Left kidney (tissue), 2 donors: ENCODE data around the gene TCOF1. TPM values are rescaled to one million over a fixed set of nuclear protein-coding genes. Genes with fewer than 3 reads are reported as not detected.

Source experiments
- DNase-seq: peaks from one replicate; pipeline ENCODE4 v3.0.0-alpha.2; 2013
- polyA plus RNA-seq: library from polyadenylated mRNA; unstranded; fragments of 120-200 nt; gene quantifications from one replicate; pipeline ENCODE4 v1.2.1, GENCODE V29; 2013; ENCODE audit not compliant: insufficient read length

TCOF1 gene
- polyA plus RNA-seq, 1 donor: 33.9 TPM

DNA sequence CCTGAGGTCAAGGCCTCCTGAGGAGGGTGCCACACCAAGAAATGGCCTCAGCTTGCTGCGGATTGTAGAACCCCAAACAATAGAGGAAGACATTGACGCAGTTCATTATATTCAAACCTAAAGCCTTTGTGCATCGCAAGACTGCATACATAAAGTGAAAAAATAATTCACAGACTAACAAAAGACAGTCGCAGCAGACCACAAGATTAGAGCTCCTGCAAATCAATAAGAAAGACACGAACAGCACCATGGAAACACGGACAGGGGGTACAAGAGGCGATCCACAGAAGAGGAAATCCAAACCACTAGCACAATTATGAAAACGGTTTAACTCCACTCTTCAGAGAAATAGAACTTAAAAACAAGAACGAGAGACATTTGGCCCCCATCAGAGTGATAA lies 10.0 kb upstream of the TCOF1 start:
- no peak for DNase-seq

- no peak for DNase-seq
These were observed 7.7 kb upstream of the TCOF1 start for GRCh38 chr5:150349681-150350275.

DNA sequence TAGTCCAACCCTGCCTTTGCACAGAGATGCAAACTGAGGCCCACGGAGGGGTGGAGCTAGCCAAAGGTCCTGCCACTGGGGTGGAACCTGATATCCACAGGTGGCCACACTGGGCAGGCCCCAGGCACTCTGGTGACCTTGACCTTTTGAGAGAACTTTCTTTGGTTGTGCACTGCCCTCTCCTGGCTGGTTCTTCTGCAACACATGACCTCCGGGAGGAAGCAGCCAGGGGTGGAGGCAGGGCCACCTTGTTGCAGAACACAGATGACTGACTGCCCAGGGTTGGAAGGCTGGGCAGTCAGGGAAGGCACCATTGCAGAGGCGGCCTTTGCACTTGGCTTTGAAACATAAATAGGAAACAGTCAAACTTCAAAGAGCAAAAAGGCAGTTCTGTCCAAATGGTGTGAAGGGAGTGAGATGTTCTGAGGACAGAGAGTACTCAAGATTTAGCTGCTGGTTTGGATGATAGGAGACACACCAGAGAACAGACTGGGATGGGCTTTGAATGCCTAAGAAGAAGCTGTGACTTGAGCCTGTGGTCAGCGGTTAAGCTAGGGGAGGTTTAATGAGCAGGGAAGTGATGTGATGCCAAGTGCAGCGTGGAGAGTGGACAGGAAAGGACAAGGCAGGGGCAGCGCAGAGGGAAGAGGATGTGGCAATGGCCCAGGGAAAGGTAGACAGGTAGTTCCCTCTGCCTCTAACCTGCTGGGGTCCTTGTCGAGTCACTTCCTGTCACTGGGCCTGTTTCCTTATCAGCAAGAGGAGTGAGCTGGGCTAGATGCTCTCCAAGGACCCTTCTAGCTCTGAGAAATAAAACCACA lies 6.8 kb upstream of the TCOF1 start:
- peak; percentile 72 for DNase-seq

DNA sequence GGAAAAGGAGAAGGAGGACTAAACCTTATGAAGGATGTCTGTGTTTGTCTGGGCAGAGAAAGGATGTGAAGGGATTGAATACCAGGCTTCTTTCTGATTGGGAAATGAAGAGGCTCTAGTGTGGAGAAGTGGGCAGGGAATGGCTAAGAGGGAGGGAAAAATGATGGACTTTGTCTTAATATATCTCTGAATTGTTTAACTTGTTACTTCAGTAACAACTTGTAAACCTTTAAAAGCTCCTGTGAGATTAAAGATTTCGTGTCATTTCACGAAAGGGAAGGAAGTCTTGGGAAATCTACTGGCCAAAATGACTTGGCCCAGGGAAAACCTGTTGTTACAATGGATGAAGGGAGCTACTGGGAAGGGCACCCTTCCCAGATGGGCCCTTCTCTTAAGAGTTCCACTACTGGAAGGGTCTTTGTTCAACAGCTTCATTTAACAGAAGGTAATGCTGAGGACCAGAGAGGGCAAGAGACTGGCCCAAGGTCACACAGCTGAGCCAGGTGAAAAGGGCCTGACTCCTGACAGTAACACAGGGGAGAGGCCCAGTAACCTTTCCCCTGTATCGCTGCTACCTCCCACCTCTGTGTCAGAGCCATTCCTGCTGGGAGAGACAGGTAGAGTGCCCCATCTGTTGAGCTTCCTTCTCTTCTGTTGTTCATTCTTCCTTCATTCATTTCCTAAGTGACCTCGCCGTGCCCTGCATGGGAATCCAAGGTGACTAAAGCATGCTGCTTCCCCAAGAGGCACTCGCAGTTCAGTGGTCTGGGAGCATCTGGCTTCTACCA lies 5.1 kb upstream of the TCOF1 start:
- DNase-seq: no peak

GRCh38 chr5:150353032-150353675 lies 4.3 kb upstream of the TCOF1 start:
- DNase-seq: no peak

GRCh38 chr5:150355791-150356190 lies 1.7 kb upstream of the TCOF1 start:
- DNase-seq: no peak

- DNase-seq: no peak
These were observed 762 bp upstream of the TCOF1 start for GRCh38 chr5:150356575-150357294.

GRCh38 chr5:150358261-150359095 lies 981 bp downstream of the TCOF1 start:
- DNase-seq: no peak

GRCh38 chr5:150361301-150361700 lies 3.8 kb downstream of the TCOF1 start:
- DNase-seq: no peak

DNA sequence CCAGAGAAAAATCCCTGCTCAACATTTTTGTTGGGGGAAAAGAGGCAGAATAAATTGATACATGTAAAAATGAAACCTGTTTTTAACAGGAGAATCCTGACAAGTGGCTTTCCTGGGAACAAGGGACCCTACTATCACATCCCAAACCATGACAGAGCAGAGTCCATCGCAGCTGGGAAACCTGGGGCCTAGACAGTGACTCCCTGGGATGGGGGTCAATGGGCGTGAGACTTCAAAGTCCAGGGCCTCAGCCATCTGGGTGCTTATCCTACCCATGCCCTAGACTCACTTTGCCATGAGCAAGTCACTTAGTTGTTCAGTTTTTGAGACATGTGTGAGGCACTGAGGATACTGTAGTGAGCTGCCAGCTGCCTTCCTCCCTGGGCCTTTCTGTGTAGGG lies 5.7 kb downstream of the TCOF1 start:
- DNase-seq: no peak

DNA sequence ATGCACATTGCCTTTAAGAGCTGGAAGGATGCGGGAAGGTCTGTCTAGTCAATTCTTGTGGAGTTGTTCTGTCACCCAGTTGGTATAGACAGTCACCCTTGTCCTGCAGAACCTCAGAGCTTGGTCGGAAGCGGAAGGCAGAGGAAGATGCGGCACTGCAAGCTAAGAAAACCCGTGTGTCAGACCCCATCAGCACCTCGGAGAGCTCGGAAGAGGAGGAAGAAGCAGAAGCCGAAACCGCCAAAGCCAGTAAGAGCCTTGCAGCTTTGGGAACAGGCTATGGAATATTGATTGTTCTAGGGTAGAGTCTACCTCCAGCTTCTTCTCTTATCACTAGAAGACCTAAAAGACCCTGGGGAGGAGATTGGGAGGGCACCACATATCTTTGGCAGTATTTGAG lies 6.5 kb downstream of the TCOF1 start:
- DNase-seq: no peak

DNA sequence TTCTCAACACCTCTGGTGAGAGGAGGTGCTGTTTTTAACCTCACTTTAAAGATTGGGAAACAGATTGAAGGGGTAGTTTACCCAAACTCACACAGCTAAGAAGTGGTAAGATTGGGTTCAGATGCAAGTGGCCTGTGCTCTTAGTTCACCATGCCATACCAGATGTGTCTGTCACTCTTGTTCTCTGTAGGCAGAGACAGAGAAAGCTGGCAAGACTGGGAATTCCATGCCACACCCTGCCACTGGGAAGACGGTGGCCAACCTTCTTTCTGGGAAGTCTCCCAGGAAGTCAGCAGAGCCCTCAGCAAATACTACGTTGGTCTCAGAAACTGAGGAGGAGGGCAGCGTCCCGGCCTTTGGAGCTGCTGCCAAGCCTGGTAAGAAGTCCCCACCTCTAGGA lies 11.0 kb downstream of the TCOF1 start:
- no peak for DNase-seq

- DNase-seq: no peak
These were observed 15.1 kb downstream of the TCOF1 start for GRCh38 chr5:150372639-150373038.

GRCh38 chr5:150374651-150375050 lies 17.2 kb downstream of the TCOF1 start:
- no peak for DNase-seq

DNA sequence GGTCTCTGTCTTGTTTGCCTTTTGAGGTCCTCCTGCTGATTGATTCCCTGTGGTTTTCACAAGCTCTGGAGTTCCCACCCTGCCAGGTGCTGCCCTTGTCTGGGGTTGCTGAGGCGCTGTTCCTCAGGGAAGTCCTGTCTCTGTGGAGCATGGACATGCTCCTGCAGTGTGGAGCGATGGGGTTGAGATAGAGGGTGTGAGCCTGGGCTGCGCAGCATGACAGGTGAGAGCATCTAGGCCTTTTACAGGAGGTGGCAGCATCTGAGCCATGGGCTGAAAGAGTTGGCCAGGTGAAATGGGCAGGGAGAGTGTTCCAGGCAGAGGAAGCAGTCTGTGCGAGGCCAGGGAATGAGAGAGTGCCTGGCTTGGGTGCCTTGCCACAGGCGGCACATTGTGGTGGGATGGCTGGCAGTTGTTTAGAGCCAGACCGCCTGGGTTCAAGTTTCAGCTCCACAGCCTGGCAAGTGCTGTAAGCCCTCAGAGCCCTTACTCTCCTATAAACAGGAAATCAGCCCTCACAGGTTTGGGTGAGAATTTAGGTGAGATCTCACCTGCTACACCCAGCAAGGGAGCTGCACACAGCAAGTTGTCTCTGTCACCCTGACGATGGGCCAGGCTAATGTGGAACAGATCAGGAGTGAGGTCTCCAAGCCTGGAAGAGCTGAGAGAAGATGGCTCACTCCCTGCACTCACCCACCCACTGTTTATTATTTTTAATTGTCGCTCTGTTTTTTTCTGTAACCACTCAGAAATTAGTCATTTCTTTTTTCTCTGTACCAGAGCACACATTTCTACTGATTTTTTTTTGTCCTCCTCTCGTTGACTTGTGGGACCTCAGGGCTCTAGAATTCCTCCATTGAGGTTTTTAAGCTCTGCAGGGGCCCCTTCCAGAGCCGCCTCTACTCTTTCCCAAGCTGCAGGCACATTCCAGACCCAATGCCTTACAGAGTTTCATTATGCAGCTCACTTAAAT lies 19.6 kb downstream of the TCOF1 start:
- DNase-seq: no peak

DNA sequence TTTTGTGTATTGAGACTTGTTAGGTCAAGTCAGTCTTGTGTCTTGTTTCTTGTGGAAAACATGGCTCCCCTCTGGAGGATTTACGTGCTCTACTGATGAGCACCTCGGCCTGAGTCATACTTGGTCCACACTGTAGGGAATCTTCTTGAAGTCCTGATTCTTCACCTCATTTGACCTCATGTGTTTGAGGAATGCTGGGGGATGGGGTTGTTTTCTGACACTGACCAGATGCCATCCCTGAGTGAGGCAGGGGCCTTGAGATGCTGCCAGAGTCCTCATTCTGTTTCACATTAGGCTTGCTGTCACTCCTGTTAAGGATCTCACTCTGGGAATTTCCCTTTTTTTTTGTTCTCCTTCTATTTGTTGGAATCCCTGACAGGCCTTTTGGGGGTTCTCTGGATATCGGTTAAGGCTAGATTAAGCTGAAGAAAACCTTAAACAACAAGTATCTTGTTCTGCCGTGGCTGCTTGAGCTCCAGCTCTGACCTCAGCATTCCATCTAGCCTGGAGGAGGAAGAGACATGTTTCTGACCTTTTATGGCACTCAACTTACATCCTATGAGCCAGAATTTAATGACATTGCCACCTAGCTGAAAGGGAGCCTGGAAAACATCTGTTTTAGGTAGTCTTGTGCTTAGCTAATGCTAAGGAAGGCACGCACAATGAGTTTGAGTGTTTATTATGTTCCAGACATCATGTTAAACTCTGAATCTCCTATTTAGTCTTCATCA lies 20.6 kb downstream of the TCOF1 start:
- no peak for DNase-seq

DNA sequence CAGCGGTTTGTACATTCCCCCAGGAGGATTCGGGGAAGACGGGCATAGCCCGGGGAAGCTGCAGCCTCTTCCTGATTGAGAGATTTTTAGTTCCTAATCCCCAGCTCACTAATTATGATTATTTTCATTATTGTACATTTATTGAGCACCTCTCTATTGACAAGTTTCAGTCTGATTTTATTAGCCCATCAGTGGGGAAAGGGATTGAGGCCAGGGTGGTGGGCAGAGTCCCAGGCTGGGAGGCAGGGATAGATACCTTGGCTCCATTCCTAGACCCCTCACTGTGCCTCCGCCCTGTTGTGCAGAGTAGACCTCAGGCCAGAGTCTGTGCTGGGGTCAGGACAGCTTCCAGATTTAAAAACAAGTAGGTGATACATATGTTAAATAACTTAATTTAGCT lies 27.2 kb downstream of the TCOF1 start:
- no peak for DNase-seq

GRCh38 chr5:150386024-150386855 lies 28.7 kb downstream of the TCOF1 start:
- DNase-seq: no peak
